OCI-LY7 (cell line): Measurements from ENCODE around the gene SEMG2. TPM values are rescaled to one million over a fixed set of nuclear protein-coding genes. Genes with fewer than 3 reads are reported as not detected.

Experiments
- BruUV-seq: library from RNA; stranded (reverse); fragments of 400-500 nt; replicated peaks from 2 replicates; lab custom pipeline; 2021; lab: Mats Ljungman, UMichigan
- CTCF ChIA-PET: fragments of 300-600 bp; sonication (Branson Sonifier 250); formaldehyde crosslinking; loops from one replicate; lab custom pipeline; 2022; ENCODE audit warnings: antibody characterized with exemption; ENCODE audit not compliant: unreplicated experiment; lab: Charles Lee
- POLR2A ChIA-PET: fragments of 300-600 bp; sonication (Branson Sonifier 250); formaldehyde crosslinking; loops from one replicate; lab custom pipeline; 2022; ENCODE audit warnings: antibody characterized with exemption; lab: Charles Lee
- DNase-seq: peaks from one replicate; pipeline ENCODE4 v3.0.0-alpha.2; 2015; ENCODE audit warnings: low spot score
- H2AFZ ChIP-seq: fragments of 200-600 bp; sonication (generic), shearing (Covaris generic); 2 replicates; pipeline ENCODE4 v1.6.1; 2014; ENCODE audit warnings: mild to moderate bottlenecking, antibody characterized with exemption, low read length, moderate library complexity
- H3K27ac ChIP-seq: fragments of 200-600 bp; sonication (generic); 2 replicates; pipeline ENCODE4 v1.5.1; 2014; ENCODE audit warnings: mixed run types, low read depth, mild to moderate bottlenecking, moderate library complexity, low read length, inconsistent platforms; ENCODE audit not compliant: poor library complexity, severe bottlenecking
- H3K36me3 ChIP-seq: fragments of 200-600 bp; sonication (generic); 2 replicates; pipeline ENCODE4 v1.6.1; 2014; ENCODE audit warnings: mild to moderate bottlenecking, antibody characterized with exemption, low read length, moderate library complexity, mixed read lengths; ENCODE audit not compliant: insufficient read depth
- H3K4me1 ChIP-seq: fragments of 200-600 bp; sonication (generic); 2 replicates; pipeline ENCODE4 v1.5.1; 2014; ENCODE audit warnings: mild to moderate bottlenecking, low read length; ENCODE audit not compliant: insufficient read depth, poor library complexity, severe bottlenecking
- H3K4me2 ChIP-seq: fragments of 200-600 bp; sonication (generic); 2 replicates; pipeline ENCODE4 v1.6.1; 2014; ENCODE audit warnings: mild to moderate bottlenecking, low read length
- H3K4me3 ChIP-seq: fragments of 200-600 bp; sonication (generic); 2 replicates; pipeline ENCODE4 v1.5.1; 2014; ENCODE audit warnings: mild to moderate bottlenecking, low read depth, low read length; ENCODE audit not compliant: poor library complexity, severe bottlenecking
- H3K79me2 ChIP-seq: fragments of 200-600 bp; sonication (generic); 2 replicates; pipeline ENCODE4 v1.6.1; 2016; ENCODE audit warnings: low read depth, mild to moderate bottlenecking, low read length, moderate library complexity, mixed read lengths; ENCODE audit not compliant: insufficient read depth
- H3K9me2 ChIP-seq: fragments of 200-600 bp; sonication (generic); 2 replicates; pipeline ENCODE4 v1.6.1; 2016; ENCODE audit warnings: mild to moderate bottlenecking, low read length, mixed read lengths; ENCODE audit not compliant: insufficient read depth
- H3K9me3 ChIP-seq: fragments of 200-600 bp; sonication (generic); 2 replicates; pipeline ENCODE4 v1.6.1; 2014; ENCODE audit warnings: mild to moderate bottlenecking, mixed run types, low read length, mixed read lengths
- H4K20me1 ChIP-seq: fragments of 200-600 bp; sonication (generic); 2 replicates; pipeline ENCODE4 v1.6.1; 2014; ENCODE audit warnings: mild to moderate bottlenecking, antibody characterized with exemption, low read length, moderate library complexity, mixed read lengths; ENCODE audit not compliant: insufficient read depth
- EZH2phosphoT487 ChIP-seq: fragments of 200-600 bp; sonication (generic); IDR thresholded peaks from 2 replicates; pipeline ENCODE4 v1.6.1; 2018; ENCODE audit warnings: low read depth, borderline replicate concordance, mild to moderate bottlenecking, mixed run types, antibody characterized with exemption, low read length, moderate library complexity, mixed read lengths
- intact Hi-C: fragments of 100-400 bp; cut with micrococcal nuclease; formaldehyde crosslinking; loops from one replicate; pipeline ENCODE4 v1.10.0; 2022; ENCODE audit not compliant: unreplicated experiment
- total RNA-seq, 2 experiments: library from RNA; depleted of rRNA in 1 of 2; stranded (reverse); fragments of >200 nt in 1 of 2; shearing (Covaris generic) in 1 of 2; gene quantifications; 2 replicates each; pipeline ENCODE4 v1.2.3, GENCODE V29; 2014 to 2022
- TF ChIP-seq, protein P1 (sequence below): fragments of 200-600 bp; sonication (generic); conservative IDR thresholded peaks from 2 replicates; pipeline ENCODE4 v1.5.1; 2014; ENCODE audit warnings: mild to moderate bottlenecking, antibody characterized with exemption, low read length, moderate library complexity, mixed read lengths

The SEMG2 gene
- total RNA-seq, 2 experiments from 2014 or later = not detected

- BruUV-seq = no TSS peak
- no peaks in the 10 kb centered on the region for H4K20me1 ChIP-seq
- CTCF ChIA-PET = no interaction called here
- intact Hi-C loops = no loop called here
- no peaks in the 10 kb centered on the region for H3K79me2 ChIP-seq
- no peak for DNase-seq
- H3K27ac ChIP-seq = no peak overlapping the region
- H2AFZ ChIP-seq = no peak overlapping the region
- no peak for TF ChIP-seq EZH2phosphoT487
- TF ChIP-seq, protein P1, sequence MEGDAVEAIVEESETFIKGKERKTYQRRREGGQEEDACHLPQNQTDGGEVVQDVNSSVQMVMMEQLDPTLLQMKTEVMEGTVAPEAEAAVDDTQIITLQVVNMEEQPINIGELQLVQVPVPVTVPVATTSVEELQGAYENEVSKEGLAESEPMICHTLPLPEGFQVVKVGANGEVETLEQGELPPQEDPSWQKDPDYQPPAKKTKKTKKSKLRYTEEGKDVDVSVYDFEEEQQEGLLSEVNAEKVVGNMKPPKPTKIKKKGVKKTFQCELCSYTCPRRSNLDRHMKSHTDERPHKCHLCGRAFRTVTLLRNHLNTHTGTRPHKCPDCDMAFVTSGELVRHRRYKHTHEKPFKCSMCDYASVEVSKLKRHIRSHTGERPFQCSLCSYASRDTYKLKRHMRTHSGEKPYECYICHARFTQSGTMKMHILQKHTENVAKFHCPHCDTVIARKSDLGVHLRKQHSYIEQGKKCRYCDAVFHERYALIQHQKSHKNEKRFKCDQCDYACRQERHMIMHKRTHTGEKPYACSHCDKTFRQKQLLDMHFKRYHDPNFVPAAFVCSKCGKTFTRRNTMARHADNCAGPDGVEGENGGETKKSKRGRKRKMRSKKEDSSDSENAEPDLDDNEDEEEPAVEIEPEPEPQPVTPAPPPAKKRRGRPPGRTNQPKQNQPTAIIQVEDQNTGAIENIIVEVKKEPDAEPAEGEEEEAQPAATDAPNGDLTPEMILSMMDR = no peak
- no peaks in the 10 kb centered on the region for H3K36me3 ChIP-seq
- no peaks in the 10 kb centered on the region for H3K9me3 ChIP-seq
- H3K4me2 ChIP-seq = no peak overlapping the region
- no peaks in the 10 kb centered on the region for H3K4me1 ChIP-seq
- POLR2A ChIA-PET = no interaction called here
- H3K4me3 ChIP-seq = no peak overlapping the region
- no peaks in the 10 kb centered on the region for H3K9me2 ChIP-seq
Observed at GRCh38 chr20:45257711-45258110, 36.5 kb downstream of the SEMG2 start.

DNA sequence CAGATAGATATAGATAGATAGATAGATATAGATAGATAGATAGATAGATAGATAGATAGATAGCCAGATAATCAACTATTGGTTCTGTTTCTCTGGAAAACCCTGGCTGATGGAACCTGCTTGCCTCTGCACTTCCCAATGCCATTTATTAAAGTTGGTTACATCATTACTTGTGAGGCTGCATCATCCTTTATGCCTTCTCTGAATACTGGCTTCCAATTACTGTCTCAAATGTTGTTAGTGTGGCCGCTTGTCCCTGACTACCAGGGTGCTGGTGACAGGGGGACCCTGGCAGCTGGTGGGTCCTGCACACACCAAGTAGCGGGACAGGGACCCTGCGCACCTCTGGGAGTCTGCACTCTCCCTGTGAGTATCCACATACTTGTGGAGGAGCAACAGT is 37.1 kb downstream of the SEMG2 start:
- Histone ChIP-seq H2AFZ (no peak overlapping the region), H3K36me3 (no peaks in the 10 kb centered on the region), H4K20me1 (no peaks in the 10 kb centered on the region), H3K4me1 (no peaks in the 10 kb centered on the region), H3K4me2 (no peak overlapping the region), H3K4me3 (no peak overlapping the region), H3K9me2 (no peaks in the 10 kb centered on the region), H3K79me2 (no peaks in the 10 kb centered on the region), H3K9me3 (no peaks in the 10 kb centered on the region), H3K27ac (no peak overlapping the region)
- intact Hi-C loops = no loop called here
- ChIA-PET CTCF (no interaction called here), POLR2A (no interaction called here)
- DNase-seq = no peak
- BruUV-seq = no TSS peak
- TF ChIP-seq EZH2phosphoT487 = no peak
- TF ChIP-seq, protein P1 = no peak

- DNase-seq = no peak
- ChIA-PET CTCF (no interaction called here), POLR2A (no interaction called here)
- Histone ChIP-seq H3K79me2 (no peaks in the 10 kb centered on the region), H2AFZ (no peak overlapping the region), H3K9me2 (no peaks in the 10 kb centered on the region), H4K20me1 (no peaks in the 10 kb centered on the region), H3K4me2 (no peak overlapping the region), H3K36me3 (no peaks in the 10 kb centered on the region), H3K9me3 (no peaks in the 10 kb centered on the region), H3K4me3 (no peak overlapping the region), H3K4me1 (no peaks in the 10 kb centered on the region), H3K27ac (no peak overlapping the region)
- intact Hi-C loops = no loop called here
- BruUV-seq = no TSS peak
- TF ChIP-seq, protein P1 = no peak
- no peak for TF ChIP-seq EZH2phosphoT487
Observed at GRCh38 chr20:45258664-45259063, 37.5 kb downstream of the SEMG2 start.
